Measurements from ENCODE around the gene NGEF.

Gene NGEF

DNA sequence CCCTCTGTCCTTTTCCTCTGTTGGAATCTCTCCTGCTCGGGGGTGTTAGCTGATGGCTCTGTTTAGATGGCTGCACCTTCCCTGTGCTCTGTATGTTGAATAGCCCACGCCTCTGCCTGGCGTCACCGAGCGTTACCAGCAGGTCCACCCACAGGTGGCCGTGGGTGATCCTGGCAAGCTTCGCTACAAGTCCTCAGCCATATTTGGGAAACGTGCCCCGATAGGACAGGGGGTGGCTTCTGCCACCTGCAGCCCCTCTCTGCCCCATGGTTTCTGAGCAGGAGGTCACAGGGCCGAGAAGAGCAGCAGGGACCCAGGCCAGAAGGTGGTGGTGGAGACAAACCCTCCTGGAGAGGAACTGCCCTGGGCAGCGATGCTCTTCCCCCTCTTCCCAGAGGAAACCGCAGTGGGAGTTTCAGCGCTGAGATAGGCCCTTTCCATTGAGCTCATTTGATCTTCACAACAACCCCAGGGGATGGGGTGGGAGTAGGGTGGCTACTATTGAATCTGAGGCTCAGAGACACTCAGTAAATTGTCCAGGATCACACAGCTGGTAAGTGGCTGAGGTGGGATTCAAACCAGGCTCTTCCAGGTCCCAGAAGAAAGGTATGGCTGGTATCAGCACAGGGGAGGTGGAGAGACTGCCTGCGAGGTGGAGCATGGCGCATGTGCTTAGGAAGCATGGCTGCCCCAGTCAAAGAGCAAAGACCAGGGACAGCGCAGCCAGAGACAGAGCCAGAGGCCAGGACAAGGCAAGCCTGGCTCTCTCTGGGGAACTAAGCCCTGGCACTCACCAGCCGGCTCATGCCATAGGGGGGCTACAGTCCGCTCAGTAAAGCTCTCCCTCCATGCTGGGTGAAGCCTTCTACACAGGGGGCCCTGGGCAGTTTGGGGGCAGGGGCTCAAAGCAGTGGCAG is 15.0 kb downstream of the NGEF start:
- no peak for DNase-seq

- no peak for DNase-seq
Measured at GRCh38 chr2:232994446-232994845, 18.6 kb downstream of the NGEF start.

- DNase-seq, result peak in 1 of 5 experiments; percentile 12
Measured at GRCh38 chr2:232993231-232993821, 19.7 kb downstream of the NGEF start.

DNA sequence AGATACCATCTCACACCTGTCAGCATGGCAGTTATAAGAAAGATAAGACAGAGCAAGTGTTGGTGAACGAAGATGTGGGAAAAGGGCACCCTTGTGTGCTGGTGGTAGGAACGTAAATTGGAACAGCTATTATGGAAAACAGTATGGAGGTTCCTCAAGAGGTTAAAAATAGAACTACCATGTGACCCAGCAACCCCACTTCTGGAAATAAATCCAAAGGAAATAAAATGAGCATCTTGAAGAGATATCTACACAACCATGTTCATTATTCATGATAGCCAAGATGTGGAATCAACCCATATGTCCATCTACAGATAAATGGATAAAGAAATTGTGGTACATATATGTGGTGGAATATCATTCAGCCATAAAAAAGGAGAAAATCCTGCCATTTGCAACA is 26.9 kb downstream of the NGEF start:
- no peak for DNase-seq

DNA sequence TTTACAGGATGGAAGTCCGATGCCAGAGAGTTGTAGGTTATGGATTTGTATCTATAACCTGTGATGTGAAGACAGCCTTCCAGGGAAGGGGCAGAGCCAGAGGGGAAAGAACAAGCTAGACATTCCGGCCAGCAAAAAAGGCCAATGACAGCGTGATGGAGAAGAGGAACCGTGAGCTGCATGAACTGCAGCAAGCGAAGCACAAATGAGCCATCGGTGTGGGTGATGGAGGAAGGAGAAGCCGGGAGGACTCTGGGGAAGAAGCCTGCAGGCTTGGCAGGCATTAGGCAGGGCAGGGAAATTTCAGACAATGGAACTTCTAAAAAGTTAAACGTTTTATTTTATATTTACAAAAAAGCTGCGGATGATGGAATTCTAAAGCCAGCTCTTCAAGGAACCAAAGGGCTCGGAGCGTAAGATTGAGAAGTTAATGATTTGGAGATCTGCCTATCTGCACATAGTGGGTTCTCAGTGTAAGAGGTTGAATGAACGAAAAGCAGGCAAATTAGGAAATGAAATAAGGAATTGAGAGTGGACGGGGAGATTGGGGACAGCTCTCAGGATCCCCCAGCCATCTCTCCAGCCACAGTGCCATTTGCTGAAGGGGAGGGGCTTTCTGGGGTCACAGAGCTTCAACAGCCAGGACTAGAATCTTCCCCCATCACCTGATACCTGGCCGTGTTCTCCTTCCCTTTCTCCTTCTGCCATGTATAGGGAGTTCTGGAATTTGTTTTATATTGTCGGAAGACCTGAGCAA is 28.4 kb downstream of the NGEF start:
- DNase-seq, result no peak

DNA sequence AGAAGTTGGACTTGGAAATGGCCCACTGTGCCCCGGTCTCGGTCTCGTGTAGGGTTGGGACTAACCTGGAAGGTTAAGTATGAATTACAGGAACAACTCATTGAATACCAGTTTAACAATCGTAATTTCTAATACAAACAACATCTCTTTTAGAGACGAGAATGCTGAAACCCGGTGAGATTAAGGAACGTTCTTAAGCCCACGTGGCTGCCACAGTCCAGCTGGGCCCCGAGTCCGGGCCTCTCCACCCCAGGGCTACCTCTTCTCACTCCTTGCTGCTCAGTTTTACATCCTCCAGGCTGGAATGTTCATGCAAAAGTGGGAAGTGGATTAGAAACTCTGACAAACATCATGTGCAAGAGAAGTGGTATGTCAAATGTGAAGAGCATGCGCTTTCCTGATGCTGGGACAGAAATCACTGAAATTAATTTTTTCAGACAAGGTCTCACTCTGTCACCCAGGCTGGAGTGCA is 29.4 kb downstream of the NGEF start:
- no peak for DNase-seq

- no peak for DNase-seq
Measured at GRCh38 chr2:232982926-232983668, 30.0 kb downstream of the NGEF start.

DNA sequence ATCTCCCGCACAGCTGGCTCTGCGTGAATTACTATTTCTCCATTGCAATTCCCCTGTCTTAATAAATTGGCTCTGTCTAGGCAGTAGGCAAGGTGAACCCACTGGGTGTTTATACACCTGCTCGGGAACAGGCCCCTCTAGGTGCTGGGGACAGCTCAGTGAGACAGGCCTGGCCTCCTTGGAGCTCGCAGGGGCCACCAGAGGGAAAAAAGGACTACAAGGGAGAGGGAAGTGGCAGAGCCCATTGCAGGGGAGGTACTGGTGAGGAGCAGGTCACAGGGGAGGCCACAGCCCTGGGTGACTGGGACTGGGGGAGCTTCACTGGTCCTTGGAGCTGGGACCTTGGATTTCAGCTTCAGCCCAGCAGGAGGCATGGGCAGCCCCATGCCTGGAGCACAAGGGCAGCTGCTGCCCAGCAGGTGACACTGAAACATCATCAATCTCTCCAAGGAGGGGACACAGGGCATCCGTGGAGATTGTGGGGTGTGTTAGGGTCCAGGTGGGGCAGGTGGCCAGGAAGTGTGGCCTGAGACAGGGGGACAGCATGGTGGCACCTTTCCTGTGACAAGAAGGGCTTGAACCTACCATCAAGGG is 31.2 kb downstream of the NGEF start:
- DNase-seq, result no peak

GRCh38 chr2:232981356-232981755 is 31.7 kb downstream of the NGEF start:
- no peak for DNase-seq

GRCh38 chr2:232980683-232981082 is 32.4 kb downstream of the NGEF start:
- DNase-seq, result no peak

DNA sequence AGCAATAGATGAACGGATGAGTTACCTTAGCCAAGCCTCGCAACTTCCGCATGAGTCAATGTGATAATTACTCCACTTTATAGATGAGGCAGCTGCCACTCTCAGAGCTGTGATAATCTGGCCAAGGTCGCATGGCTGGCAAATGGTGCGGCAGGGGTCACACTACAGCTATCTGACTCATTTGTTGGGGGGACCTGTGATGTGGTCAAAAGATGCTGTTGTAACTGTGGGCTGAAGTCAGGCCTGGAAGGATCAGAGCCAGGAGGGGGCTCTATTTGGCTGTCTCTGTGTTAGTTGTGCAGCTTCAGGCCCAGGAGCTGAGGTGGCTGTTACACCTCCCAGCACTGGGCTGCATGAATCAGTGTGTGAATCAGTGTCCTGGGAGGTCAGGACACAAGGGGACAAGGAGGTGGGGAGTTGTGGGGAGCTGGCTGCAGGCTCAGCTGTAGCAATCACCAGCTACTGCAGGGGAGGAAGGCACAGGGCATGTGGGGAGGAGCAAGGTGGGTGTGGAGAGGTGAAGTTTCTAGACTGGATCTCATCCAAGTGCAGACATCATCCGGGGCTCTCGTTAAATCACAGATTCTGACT is 33.1 kb downstream of the NGEF start:
- DNase-seq, result no peak

DNA sequence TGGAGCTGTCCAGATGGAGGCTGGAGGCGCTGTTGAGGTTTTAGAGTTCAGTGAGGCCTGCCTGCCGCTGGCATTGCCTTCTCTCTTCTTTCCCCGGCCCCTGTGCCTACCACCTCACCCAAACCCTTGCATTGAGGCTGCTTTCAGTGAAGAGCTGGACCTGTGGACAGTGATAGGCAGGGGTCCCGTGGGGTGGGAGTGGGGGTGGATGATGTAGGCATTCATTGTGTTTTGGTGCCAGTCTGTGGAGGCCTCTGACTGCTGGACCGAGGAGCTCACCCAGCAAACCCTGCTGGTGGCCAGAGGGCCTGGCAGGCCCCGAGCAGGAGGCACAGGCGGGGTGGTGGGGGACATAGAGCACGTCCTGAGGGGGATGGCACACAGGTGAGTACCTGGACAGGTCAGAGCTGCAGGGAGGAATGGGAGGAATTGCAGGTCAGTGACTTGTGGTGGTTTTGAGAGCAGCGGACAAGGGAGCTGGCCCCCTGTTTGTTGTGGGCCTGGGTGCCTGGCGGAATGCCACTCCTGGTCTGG is 35.6 kb downstream of the NGEF start:
- DNase-seq, result no peak

GRCh38 chr2:232976666-232977437 is 36.2 kb downstream of the NGEF start:
- no peak for DNase-seq

DNA sequence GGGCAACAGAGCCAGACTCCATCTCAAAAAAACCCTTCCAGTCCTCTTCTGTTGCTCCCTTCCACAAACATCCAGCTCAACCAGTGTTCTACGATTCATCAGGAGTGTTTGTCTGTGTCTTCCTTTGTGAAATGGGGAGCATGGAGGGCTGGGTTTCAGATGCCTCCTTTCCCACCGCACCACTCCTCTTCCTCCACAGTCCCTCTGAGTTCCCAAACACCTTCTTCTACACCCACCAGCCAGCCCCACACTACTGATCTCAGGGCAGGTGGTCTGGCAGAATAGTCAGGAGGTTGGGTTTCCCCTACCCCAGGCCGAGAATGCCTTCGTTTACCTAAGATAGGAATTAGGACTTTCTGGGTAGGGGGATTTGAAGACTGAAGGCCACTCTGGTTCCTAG is 36.9 kb downstream of the NGEF start:
- DNase-seq, result no peak

- no peak for DNase-seq
Measured at GRCh38 chr2:232974396-232974795, 38.7 kb downstream of the NGEF start.

DNA sequence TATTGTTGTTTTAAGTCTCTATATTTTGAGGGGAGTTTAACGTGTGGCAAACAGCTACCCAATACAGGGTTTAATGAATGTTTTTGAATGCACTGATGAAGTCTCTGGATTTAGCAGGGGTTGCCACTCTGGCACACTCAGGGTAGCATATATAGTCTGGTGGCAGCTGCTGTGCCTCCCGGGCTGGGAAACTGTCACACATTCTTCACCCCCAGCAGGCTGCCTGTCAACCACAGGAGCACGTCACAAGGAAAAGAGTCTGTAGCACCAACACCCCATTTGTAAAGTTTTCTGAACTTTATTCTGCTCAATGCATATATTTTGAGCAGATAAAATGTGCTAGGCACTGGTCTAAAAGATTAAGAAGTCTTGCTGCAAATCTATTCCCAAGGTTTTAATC is 39.3 kb downstream of the NGEF start:
- DNase-seq, result no peak

DNA sequence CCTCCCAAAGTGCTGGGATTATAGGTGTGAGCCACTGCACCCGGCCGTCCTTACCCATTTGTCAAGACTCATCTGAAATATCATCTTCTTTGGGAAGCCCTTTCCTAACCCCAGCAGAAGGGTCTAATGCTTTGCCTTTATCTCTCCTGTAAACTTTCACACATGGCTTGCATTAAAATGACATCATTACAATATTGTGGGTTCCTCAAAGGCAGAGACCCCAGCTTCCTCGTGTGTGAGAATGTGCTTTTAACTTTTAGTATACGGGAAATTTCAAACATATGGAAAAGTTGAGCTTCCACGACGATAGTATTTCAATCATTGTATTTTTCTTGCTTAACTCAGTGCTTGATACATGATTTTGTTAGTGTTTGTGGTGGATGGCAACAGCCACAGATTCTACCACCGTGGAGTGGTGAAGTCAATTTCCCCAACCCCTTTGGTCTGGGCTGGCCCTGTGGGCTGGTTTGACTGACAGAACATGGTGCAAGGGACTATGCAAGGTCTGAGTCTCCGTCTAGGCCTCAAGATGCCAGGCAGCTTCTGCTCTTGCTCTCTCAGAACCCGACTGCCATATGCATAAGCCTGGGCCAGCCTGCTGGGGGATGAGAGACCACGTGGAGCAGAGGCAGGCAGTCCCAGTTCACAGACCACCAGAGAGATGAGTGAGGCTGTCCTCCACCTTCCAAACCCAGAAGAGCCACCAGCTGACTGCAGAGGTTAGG is 39.9 kb downstream of the NGEF start:
- no peak for DNase-seq

GRCh38 chr2:232971744-232972143 is 41.3 kb downstream of the NGEF start:
- DNase-seq, result no peak

DNA sequence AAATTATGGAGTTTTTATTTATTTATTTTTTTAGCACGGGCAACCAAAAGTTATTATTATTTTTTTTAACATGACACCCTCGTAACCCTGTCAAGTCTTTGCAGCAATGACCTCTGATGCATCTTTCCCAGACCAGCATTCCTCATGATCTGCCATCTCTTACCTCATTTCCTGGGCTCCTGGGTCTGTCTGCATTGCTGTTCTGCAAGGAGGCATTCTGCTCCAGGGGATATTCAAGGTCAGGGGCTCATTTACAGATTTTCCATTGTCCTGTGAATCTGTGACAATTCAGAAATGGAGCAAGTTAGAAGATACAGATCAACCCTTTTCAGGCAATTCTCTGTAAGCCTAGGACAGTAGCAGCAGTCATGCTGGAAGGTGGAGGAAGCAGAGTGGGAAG is 43.0 kb downstream of the NGEF start:
- no peak for DNase-seq

GRCh38 chr2:232967474-232967873 is 45.6 kb downstream of the NGEF start:
- DNase-seq, result no peak
